Hepatocyte (in vitro differentiated cells): ENCODE results near the gene DNPEP. TPM values are rescaled to one million over a fixed set of nuclear protein-coding genes. Genes with fewer than 3 reads are reported as not detected.

Source experiments
- DNase-seq: peaks from one replicate; pipeline ENCODE4 v3.0.0-alpha.2; 2016; ENCODE audit warnings: low spot score
- H2AFZ ChIP-seq: fragments of 200-600 bp; sonication (generic); 2 replicates; pipeline ENCODE4 v1.6.0; 2016; ENCODE audit warnings: antibody characterized with exemption, mild to moderate bottlenecking
- H3K27ac ChIP-seq: fragments of 200-600 bp; sonication (generic); 2 replicates; pipeline ENCODE4 v1.5.1; 2016; ENCODE audit warnings: mild to moderate bottlenecking
- H3K27me3 ChIP-seq: fragments of 200-600 bp; sonication (generic); 2 replicates; pipeline ENCODE4 v1.6.1; 2016
- H3K36me3 ChIP-seq: fragments of 200-600 bp; sonication (generic); replicated peaks from 2 replicates; pipeline ENCODE4 v1.5.1; 2016; ENCODE audit warnings: low read depth; ENCODE audit not compliant: insufficient read depth
- H3K4me1 ChIP-seq: fragments of 200-600 bp; sonication (generic); 2 replicates; pipeline ENCODE4 v1.5.1; 2016; ENCODE audit warnings: mild to moderate bottlenecking, moderate library complexity; ENCODE audit not compliant: insufficient read depth
- H3K4me2 ChIP-seq: fragments of 200-600 bp; sonication (generic); 2 replicates; pipeline ENCODE4 v1.6.0; 2016
- H3K4me3 ChIP-seq: fragments of 200-600 bp; sonication (generic); 2 replicates; pipeline ENCODE4 v1.5.1; 2016; ENCODE audit warnings: mild to moderate bottlenecking
- H3K79me2 ChIP-seq: fragments of 200-600 bp; sonication (generic); 2 replicates; pipeline ENCODE4 v1.6.0; 2017; ENCODE audit warnings: mild to moderate bottlenecking
- H3K9me2 ChIP-seq: fragments of 200-600 bp; sonication (generic); replicated peaks from 2 replicates; pipeline ENCODE4 v1.6.0; 2017; ENCODE audit warnings: mild to moderate bottlenecking; ENCODE audit not compliant: insufficient read depth
- H3K9me3 ChIP-seq: fragments of 200-600 bp; sonication (generic); 2 replicates; pipeline ENCODE4 v1.5.1; 2016; ENCODE audit warnings: low read depth, mild to moderate bottlenecking
- H4K20me1 ChIP-seq: fragments of 200-600 bp; sonication (generic); 2 replicates; pipeline ENCODE4 v1.6.0; 2016; ENCODE audit warnings: mild to moderate bottlenecking; ENCODE audit not compliant: insufficient read depth, poor library complexity, severe bottlenecking
- CTCF ChIP-seq: fragments of 200-600 bp; sonication (generic); IDR thresholded peaks from 2 replicates; pipeline ENCODE4 v1.5.1; 2016; ENCODE audit warnings: antibody characterized with exemption, mild to moderate bottlenecking; ENCODE audit not compliant: poor library complexity
- EZH2 ChIP-seq: fragments of 200-600 bp; sonication (generic); IDR thresholded peaks from 2 replicates; pipeline ENCODE4 v1.6.1; 2016; ENCODE audit warnings: antibody characterized with exemption, mild to moderate bottlenecking, borderline replicate concordance
- EZH2phosphoT487 ChIP-seq: fragments of 200-600 bp; sonication (generic); IDR thresholded peaks from one replicate; pipeline ENCODE4 v1.6.1; 2018; ENCODE audit warnings: antibody characterized with exemption, mild to moderate bottlenecking, low read depth, moderate library complexity; ENCODE audit not compliant: unreplicated experiment, severe bottlenecking
- WGBS: methylation state at CpG from one replicate; pipeline ENCODE4 v1.1.6; 2016; ENCODE audit warnings: low lambda C conversion rate; ENCODE audit errors: missing lambda C conversion rate; 5-methylcytosine and 5-hydroxymethylcytosine counted together
- polyA plus RNA-seq: library from polyadenylated mRNA; unstranded; fragments of >200 nt; fragmentation: Nextera tagmentation; extraction: Ambion mirVana; gene quantifications from 2 replicates; pipeline ENCODE4 v1.2.1, GENCODE V29; 2016
- total RNA-seq: library from RNA; depleted of rRNA; stranded (reverse); fragments of >200 nt; gene quantifications from 2 replicates; pipeline ENCODE4 v1.2.3, GENCODE V29; 2014

Gene DNPEP
- total and polyA plus RNA-seq, 2 experiments from 2014 or later = 53.5 to 79.0 TPM

GRCh38 chr2:219350710-219351221 is 36.9 kb downstream of the DNPEP start:
- Histone ChIP-seq H3K36me3 (no peaks in the 10 kb centered on the region), H3K4me2 (no peak overlapping the region), H2AFZ (no peak overlapping the region), H4K20me1 (no peaks in the 10 kb centered on the region), H3K4me1 (no peaks in the 10 kb centered on the region), H3K9me2 (no peaks in the 10 kb centered on the region), H3K4me3 (no peak overlapping the region), H3K9me3 (no peaks in the 10 kb centered on the region), H3K27ac (no peak overlapping the region), H3K27me3 (peaks cover 12% of the 10 kb centered on the region), H3K79me2 (no peaks in the 10 kb centered on the region)
- 44% methylated on average over 4 of the region's 4 CpGs for WGBS
- no peak for TF ChIP-seq EZH2phosphoT487
- TF ChIP-seq EZH2 = no peak
- no peak for DNase-seq

- H3K4me1 ChIP-seq = no peaks in the 10 kb centered on the region
- no peak overlapping the region for H3K4me2 ChIP-seq
- WGBS = 68% methylated on average over 3 of the region's 3 CpGs
- H4K20me1 ChIP-seq = no peaks in the 10 kb centered on the region
- H3K36me3 ChIP-seq = no peaks in the 10 kb centered on the region
- peaks cover 10% of the 10 kb centered on the region for H3K27me3 ChIP-seq
- H2AFZ ChIP-seq = no peak overlapping the region
- no peak overlapping the region for H3K4me3 ChIP-seq
- H3K27ac ChIP-seq = no peak overlapping the region
- no peaks in the 10 kb centered on the region for H3K9me2 ChIP-seq
- no peak for DNase-seq
- no peaks in the 10 kb centered on the region for H3K79me2 ChIP-seq
- TF ChIP-seq EZH2 (no peak), EZH2phosphoT487 (no peak), CTCF (no peak)
- H3K9me3 ChIP-seq = no peaks in the 10 kb centered on the region
Observed at GRCh38 chr2:219350215-219350614, 37.5 kb downstream of the DNPEP start.

- Histone ChIP-seq H3K4me2 (no peak overlapping the region), H2AFZ (no peak overlapping the region), H3K9me3 (no peaks in the 10 kb centered on the region), H3K4me3 (no peak overlapping the region), H3K36me3 (no peaks in the 10 kb centered on the region), H3K9me2 (no peaks in the 10 kb centered on the region), H3K27ac (no peak overlapping the region), H3K4me1 (no peaks in the 10 kb centered on the region), H3K79me2 (no peaks in the 10 kb centered on the region), H3K27me3 (peaks cover 20% of the 10 kb centered on the region), H4K20me1 (no peaks in the 10 kb centered on the region)
- TF ChIP-seq EZH2 (no peak), EZH2phosphoT487 (no peak), CTCF (no peak)
- WGBS = 69% methylated on average over 6 of the region's 6 CpGs
- peak; percentile 40 for DNase-seq
Observed at GRCh38 chr2:219344751-219345430, 42.8 kb downstream of the DNPEP start.

- no peak for TF ChIP-seq EZH2
- no peaks in the 10 kb centered on the region for H3K4me1 ChIP-seq
- no peaks in the 10 kb centered on the region for H3K9me3 ChIP-seq
- H3K27ac ChIP-seq = no peak overlapping the region
- H2AFZ ChIP-seq = no peak overlapping the region
- DNase-seq = no peak
- H4K20me1 ChIP-seq = no peaks in the 10 kb centered on the region
- no peaks in the 10 kb centered on the region for H3K36me3 ChIP-seq
- no peaks in the 10 kb centered on the region for H3K79me2 ChIP-seq
- WGBS = 51% methylated on average over 5 of the region's 5 CpGs
- no peak overlapping the region for H3K4me3 ChIP-seq
- no peaks in the 10 kb centered on the region for H3K9me2 ChIP-seq
- H3K4me2 ChIP-seq = no peak overlapping the region
- H3K27me3 ChIP-seq = peaks cover 53% of the 10 kb centered on the region
Observed at GRCh38 chr2:219335373-219335786, 52.3 kb downstream of the DNPEP start.
